Stimulated activated CD4-positive, alpha-beta T cell treated with anti-CD3 and anti-CD28 coated beads, Interleukin-2, amount 100 ng/mL, for 48 hours (primary cell): ENCODE measurements around the gene CHRNG.

Experiments used
- DNase-seq, 2 donors: peaks; one replicate each; pipeline ENCODE4 v3.0.0-alpha.2; 2020

Gene CHRNG, protein sequence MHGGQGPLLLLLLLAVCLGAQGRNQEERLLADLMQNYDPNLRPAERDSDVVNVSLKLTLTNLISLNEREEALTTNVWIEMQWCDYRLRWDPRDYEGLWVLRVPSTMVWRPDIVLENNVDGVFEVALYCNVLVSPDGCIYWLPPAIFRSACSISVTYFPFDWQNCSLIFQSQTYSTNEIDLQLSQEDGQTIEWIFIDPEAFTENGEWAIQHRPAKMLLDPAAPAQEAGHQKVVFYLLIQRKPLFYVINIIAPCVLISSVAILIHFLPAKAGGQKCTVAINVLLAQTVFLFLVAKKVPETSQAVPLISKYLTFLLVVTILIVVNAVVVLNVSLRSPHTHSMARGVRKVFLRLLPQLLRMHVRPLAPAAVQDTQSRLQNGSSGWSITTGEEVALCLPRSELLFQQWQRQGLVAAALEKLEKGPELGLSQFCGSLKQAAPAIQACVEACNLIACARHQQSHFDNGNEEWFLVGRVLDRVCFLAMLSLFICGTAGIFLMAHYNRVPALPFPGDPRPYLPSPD

DNA sequence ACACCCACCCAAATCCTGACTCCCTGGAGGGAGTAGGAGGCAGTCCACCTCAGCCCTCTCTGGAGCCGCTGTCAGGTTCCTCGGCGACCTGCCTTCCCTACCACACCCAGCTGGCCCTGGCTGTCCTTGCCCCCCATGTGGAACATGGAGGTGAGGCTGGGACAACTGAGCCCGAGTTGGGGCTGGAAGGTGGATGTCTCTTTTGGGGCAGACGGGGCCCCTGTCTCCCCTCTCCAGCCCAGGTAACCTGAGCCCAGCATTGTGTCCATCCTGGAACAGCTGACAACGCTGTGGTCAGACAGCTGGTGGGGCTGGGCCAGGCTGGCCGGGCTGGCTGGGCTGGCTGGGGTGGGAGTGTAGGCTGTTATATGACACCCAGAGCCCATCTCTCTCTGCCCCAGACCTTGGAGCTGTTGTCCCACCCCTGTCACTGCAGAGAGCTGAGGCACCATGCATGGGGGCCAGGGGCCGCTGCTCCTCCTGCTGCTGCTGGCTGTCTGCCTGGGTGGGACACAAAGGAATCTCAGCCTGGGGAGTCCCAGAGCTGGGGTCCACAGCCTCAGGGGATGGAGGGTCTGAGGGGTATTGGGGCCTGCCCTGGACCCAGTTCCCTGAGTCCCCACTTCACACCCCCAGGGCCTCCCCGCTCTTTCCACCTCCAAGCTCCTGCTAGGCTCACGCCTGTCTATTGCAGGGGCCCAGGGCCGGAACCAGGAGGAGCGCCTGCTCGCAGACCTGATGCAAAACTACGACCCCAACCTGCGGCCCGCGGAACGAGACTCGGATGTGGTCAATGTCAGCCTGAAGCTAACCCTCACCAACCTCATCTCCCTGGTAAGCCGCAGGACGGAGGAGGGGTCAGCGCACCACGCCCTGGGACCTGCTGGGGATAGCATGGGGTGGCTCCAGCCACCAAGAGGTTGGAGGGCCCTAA lies at the start of gene CHRNG:
Gene CHRNG, plus strand, starts transcription at position 395 of the 934 bp plus-strand sequence. Its CDS starts 56 bp downstream, at position 451.
- DNase-seq = no peak

DNA sequence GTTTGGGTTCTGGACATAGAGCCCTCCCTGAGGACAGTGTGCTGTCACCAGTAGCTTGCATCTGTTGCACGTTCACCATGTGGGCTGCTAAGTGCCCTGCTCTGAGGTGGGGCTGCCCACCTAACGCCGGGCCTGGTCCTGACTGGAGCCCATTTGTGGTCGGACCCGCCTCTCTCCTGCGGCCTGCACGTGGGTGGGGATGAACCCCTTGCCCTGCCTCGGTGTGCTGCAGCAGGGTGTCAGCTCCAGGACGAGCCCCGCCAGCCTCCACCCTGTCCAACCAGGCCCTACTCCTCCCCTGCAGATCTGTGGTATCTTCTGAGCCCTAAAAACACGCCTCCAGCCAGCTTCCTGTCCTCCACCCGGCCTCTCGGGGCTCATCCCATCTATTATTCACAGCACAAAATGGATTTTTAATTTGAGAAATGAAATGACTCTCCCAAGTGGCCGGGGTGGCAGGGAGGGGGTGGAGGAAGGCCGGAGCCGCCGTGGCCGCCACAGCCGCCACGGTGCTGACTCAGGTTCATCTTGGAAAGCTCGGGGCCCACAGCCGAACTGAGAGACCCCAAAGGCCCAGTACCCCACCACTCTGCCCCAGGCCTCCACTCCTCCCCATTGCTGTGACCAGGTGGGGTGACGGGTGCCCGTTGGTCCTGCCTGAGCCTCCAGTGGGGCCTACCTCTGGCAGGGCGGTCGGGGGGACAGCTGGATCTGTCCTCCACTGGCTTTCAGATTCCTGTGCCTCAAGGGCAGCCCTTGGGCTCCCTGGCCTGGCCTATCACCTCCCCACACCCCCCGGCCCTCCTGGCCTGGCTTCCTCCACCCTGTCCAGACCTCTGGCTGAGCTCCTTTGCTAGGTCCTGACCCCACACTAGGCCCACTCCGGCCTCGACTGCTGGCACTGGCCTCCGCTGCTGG lies 49.0 kb upstream of the CHRNG start:
- no peak for DNase-seq

DNA sequence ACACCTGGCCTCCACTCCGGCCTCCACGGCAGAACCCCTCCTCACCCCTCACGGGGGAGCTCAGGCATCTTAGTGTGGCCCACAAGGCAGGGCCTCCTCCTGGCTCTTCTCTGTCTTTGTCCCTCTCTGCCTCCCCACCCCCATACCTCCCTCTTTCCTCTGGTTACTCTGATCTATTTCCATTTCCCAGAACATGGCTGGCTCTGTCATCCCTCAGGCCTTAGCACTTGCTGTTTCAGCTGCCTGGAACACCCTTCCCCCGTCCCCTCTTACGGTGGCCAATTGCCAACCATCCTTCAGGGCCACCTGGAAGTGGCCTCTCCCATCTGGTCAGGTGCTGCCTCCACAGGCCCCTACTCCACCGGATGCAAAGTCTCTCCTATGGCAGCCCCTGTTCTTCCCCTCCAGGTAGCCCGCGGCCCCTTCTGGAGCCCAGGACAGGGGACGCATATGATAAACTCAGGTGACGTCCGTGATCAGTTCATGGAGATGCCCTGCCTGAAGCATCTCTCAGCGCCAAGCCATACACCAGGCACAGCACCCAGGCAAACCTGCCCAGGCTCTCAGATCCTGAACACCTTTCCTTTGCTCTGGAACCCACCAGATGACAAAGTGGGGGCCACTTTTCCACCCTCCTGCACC lies 48.2 kb upstream of the CHRNG start:
- DNase-seq = no peak

DNA sequence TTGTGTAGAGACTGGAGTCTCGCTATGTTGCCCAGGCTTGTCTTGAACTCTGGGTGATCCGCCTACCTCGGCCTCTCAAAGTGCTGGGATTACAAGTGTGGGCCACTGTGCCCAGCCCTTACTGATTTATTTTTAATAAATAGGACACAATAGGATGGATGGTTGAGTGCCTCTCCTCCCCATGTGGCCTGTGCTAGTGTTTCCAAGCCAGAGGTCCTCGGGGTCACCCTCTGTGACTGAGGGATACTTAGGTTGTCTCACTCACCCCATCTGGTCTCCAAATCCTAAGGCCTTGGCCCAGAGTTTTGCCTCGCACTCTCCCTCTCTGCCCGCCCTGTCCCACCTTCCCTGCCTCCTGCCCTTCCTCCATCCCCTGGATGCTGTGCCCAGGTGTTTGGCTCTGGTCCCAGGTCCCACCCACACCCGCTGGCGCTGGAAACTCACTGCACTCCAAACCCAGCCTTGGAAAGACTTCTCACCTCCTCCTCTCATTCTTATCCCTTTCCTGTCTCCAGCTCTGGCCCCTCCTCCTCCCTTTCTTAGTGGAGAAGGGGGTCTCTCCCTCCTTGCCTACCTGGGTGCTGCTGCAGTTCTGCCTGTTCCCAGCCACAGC lies 47.1 kb upstream of the CHRNG start:
- DNase-seq = no peak

DNA sequence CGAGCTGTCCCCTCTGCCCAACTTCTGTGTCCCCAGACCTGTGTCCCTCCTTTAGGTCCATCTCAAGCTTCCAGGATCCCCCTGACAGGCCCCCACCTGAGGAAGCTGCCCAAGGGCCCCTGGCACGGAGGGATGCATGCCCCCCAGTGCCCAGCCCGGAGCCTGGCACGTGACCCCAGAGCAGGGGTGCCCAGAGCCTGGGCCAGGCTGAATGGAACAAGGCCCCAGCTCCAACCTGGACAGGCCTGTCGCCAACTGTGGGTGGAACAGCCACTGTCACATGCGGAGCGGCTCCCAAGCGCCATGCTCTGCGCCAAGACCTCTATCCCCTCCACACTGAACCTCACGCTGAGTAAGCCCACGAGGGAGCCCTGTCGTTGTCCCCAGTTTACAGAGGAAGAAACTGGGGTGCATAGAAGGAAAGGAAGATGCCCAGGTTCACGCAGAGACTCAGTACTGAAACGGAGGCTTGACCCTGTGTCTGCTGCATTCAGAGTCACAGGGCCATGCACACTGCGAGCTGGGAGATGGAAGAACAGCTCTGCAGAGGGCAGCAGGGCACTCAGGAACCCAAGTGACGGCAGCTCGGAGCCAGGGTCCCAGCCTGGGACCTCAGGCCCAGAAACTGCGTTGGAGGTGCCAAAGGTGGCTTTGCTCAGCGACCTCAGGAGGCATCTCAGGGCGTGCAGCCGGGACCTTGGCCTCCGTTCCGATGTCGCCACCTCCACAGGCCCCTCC lies 46.4 kb upstream of the CHRNG start:
- DNase-seq = no peak

DNA sequence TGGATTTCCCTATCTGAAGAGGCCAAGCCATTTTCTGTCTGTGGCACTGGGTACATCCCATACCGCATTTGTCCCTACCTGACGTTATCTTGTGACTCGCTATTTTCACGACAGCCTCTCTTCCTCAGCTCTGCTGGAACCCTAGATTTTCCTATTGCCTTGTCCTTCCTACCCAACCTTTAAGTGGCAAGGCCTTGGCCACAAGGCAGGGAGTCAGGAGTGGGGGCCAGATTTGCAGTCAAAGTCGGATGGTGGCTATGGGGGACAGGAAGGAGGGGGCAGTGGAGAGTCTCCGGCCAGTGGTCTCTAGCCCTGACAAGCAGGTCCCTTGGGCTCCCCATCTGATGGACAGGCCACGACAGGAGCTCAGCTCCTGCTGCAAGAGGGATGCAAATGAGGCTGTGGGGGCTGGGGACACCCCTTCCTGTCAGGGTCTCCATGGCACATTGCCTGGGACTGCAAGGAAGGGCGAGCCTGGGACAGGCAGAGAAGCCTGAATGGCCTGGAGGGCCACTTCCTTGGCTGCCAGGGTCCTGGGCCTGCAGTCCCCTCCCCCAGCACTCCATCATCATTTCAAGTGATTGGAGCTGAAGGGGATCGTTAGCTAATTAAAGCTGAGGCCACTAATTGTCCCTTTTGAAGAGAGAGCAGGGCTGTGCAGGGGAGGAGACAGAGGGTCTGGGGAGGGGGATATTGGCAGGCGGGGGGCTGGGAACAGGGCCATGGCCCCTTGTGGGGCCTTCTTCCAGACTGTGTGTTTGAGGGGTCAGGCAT lies 45.6 kb upstream of the CHRNG start:
- DNase-seq = no peak

DNA sequence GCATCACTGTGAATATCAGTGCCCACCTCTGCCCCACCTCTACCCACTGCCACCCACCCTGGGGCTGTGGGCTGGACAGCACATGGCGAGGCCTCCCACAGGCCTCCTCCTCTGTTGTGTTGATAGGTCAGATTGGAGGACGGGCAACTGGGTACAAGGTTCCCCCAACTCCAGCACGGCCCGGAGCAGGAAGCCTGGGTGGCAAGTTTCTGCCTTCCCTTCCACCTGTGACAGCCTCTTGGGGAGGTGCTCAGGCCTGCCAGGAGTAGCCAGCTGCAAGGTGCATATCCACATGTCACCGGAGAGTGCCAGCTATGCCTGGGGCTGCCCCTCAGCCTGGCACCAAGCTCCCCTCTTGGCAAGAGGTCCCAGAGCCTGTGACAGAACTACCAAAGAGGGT lies 45.0 kb upstream of the CHRNG start:
- no peak for DNase-seq

DNA sequence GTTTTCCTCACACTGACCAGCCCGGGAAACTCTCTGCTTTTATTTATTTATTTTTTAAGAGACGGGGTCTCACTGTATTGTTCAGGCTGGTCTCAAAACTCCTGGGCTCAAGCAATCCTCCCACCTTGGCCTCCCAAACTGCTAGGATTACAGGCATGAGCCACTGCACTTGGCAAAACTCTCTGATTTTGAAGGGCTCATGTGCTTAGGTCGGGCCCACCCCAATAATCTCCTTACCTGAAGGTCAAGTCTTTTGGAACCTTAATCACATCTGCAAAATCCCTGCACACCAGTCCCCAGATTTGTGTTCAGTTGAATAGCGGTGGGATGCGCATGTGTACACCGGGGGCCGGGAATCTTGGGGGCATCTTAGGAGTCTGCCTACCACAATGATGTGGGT lies 44.2 kb upstream of the CHRNG start:
- DNase-seq = no peak

DNA sequence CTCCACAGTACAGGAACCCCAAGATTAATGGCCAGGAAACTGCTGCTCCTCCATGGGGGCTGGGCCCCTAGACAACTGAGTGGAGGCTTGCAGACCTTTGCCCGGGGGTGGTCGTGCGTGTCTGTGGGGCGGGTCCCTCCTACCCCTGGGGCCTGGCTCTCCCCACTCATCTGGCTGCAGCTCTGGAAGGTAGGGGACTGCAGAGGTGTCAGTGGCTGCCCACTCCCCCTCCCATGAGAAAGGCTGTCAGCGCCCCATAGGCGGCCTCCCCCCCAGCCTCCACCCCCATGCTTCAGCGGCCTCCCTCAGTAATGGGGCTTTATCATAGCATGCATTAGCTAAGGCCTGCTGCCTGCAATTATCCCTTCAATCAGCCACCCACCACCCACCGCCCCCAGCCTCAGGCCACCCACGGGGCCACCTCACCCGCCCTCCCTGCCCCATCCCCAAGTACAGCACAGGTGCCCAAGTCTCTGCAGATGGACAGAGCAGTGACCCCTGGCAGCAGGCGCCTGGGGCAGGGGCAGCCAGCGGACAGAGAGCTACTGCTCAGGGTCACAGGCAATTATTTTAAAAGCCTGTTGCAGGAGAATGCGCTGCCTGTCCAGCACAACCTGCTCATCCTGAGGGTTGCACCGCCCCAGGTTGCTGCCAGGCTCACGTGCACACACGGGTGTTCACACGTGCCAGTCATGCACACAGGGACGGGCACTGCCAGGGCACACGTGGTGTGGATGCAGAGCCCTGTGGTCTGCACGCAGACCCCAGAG lies 42.8 kb upstream of the CHRNG start:
- DNase-seq = no peak

DNA sequence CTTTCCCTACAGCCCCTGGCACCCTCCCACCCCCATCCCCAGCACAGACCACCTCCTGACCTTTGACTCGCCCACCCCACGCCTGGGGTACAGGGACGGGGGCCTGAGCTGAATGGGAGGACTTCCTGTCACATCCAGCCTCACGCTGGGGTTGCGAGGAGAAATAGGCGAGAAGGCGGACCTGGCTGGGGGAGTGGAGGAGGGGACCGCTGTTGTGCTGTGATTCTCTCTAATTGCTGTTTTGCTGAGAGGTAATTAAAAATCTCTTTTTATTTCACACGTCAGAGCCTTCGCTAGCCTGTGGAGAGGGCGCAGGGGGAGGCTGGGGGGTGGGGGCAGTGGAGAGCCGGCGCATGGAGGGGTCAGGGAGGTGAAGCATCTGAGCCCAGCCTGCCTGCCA lies 42.1 kb upstream of the CHRNG start:
- no peak for DNase-seq

DNA sequence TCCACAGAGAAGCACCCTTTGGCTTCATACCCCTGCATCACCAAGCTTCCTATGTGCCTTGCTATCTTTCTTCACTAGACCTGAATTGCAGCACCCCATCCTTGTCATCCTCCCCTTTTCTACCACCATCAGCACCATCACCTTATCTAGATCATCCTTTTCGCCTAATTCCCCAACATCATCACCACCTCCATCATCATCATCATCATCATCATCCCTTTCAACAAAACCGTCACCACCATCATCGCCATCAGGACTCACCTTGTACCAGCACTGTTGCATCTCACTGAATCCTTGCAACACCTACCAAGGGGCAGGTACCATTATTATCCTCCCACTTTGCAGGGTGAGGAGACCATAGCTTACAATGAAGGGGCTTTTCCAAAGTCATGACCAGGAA lies 41.0 kb upstream of the CHRNG start:
- DNase-seq = no peak

DNA sequence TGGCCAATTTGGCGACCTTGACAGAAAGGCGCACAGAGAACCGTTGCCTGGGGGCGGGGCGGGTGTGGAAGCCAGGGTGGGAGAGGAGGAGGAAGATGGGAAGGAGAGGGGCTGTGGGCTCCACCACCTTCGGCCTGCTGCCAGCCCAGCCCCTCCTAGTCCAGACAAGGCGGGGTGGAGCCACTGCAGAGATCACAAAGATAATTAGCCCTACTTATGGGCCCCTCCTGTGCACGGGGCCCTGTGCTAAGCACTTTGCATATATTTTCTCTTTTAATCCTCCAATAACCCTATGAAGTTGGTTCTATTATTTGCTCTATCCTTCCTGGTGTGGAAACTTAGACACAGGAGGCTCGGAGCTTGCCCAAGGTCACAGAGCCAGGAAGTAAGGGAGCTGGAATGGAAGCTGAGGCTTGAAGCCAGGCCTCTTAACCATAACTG lies 38.1 kb upstream of the CHRNG start:
- DNase-seq = no peak

DNA sequence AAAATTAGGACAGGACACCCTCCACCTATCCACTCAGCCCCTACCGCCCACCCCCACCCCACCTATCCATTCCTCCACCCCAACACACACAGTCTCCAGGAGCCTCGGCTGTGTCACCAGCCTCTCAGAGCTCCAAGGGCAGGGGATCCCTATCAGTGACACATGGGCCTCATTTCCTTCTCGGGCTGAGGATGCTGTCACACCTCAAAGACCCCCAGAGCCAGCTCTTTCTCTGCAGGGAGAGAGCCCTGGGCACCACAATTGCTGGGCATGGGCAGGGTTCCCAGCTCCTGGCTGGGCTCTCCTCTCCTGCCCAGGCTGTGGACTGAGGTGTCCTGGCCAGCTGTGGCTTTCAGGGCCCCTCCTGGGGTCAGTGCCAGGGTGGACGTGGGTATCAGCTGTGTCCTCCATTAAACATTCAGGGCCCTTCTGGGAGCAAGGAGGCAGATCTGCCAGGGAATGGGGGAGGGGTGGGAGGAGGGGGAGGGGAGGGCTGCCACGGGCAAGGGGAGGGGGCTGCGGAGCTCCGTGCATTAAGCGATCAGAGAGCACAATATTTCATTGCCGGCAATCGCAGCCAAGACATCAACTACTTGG lies 37.6 kb upstream of the CHRNG start:
- DNase-seq = no peak

DNA sequence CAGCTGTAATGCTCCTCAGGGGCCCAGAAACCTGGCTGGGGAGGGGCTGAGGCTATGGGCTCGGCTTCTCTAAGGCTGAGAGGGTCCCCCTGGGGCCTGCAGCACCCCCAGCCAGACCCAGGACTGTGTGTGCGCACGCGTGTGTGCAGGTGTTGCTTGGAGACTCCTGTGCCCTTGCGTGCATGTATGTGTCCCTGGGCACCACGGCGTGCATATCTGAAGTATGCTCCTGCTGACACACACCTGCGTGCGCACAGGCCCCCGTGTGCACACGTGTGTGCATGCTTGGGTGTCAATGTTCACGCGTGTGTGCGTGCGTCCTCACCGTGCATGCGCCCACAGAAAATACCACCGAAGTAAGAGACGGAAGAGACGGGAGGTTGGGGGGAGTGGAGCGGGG lies 37.0 kb upstream of the CHRNG start:
- DNase-seq = no peak

DNA sequence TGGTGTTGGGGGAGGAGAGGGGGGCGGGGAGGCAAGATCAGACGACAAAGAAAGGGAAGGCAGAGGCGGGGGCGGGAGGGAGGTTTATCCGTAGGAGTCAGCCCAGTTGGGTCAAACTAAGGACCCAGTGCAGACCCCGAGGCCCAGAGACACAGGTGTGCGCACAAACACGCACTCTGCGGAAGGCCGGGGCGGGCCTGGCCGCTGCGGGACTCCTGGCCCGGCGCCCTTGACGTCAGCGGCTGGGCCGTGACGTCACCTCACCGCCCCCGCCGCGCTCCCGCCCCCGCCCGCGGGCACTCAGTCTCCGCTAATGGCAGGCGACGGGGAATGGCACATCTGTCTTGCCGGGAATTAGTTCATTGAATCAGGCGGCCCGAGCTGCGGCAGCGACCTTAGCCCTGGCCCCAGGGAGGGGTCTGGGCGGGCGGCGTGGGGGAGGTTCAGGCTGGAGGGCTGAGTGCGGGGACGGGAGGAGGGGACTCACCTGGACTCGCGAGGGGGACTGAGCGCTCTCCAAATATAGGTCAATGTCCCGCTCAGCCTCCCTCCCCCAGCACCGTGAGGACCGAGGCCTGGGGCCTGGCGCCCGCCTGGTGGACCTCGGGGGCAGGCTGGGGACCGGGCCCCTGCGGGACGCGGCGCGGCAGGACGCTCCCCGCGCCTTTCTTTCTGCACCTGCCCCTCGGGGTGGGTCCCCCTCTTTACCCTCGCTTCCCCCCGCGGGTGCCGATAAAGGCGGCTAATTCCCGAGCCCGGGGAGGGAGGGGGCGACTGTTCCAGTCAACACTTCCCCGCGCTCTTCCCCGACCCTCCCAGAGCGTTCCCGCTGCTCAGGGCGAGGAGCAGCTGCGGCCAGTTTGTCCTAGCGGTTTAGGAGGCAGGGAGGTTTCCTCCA lies 36.3 kb upstream of the CHRNG start:
- peak; percentile 21 to 34 for DNase-seq

DNA sequence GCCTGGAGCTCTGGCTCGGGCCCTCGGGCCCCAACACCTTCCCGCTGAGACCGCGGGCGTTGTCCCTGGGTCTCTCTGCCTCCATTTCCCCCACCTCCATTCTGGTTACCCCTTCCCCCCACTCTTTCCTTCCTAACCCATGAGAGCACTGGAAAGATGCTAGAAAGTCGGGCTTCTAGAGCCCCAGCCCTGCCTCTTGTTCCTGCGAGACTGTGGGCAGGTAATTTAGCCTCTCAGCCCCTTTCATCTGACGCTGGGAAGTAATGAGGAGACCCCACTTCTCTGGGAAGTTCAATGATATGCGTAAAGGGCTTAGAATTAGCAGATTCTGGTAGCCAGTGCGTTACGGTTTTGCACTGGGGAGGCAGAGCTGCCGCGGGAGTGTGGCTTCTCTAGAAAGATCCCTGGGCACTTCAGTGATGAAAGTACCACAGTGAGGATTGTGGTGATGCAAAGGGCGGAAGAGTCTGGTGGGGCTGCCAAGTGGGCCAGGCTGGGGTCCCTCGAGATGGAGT lies 35.6 kb upstream of the CHRNG start:
- no peak for DNase-seq

DNA sequence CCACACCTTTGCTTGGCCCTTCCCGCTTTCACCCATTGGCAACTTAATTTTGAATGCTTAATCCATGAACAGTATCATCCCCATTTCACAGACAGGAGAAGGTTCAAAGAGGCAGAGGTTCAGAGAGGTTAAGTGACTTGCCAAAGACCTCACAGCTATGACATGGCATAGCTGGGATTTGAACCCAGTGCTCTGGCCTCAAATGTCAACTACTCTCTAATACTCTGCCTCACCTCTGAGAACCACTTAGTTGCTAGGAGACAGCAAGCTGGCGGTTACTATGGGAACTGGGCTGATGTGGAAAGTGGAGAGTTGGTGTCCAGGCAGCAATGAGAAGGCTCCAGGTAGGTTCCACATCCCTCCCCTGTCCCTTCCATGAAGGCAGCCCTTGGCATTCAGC lies 35.1 kb upstream of the CHRNG start:
- DNase-seq = no peak
